Measurements from ENCODE around the gene CTNND2. TPM values are rescaled to one million over a fixed set of nuclear protein-coding genes. Genes with fewer than 3 reads are reported as not detected.

The CTNND2 gene
- total and polyA plus RNA-seq, 10 donors, result 0.93 to 51.0 (median 21.5) TPM

GRCh38 chr5:11853796-11854195 is 50.5 kb downstream of the CTNND2 start:
- 66 to 71% (median 67%) methylated on average over 10 of the region's 10 CpGs for WGBS, 5 donors

DNA sequence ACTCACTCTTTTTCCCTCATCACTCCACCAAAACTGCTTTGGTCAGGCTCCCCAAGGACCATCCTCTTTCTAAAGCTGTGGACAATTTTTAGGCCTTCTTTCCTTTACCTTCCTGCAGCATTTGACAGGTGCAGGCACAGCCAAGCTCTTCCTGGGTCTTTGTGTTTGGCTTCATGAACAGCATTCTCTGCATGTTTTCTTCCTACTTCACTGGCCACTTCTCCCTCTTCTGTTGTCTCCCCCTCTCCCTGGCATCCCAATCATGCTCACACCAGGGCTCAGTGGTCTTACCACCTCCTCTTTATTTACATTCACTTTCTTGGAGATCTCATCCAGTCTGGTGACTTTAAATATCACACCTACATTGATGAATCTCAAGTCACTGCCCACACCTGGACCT is 51.1 kb downstream of the CTNND2 start:
- TF ChIP-seq POLR2AphosphoS5 (IDR thresholded peaks at IDR 0.05) (no peak), POLR2A (IDR thresholded peaks at IDR 0.05) (no peak)
- TF ChIP-seq, protein P1, sequence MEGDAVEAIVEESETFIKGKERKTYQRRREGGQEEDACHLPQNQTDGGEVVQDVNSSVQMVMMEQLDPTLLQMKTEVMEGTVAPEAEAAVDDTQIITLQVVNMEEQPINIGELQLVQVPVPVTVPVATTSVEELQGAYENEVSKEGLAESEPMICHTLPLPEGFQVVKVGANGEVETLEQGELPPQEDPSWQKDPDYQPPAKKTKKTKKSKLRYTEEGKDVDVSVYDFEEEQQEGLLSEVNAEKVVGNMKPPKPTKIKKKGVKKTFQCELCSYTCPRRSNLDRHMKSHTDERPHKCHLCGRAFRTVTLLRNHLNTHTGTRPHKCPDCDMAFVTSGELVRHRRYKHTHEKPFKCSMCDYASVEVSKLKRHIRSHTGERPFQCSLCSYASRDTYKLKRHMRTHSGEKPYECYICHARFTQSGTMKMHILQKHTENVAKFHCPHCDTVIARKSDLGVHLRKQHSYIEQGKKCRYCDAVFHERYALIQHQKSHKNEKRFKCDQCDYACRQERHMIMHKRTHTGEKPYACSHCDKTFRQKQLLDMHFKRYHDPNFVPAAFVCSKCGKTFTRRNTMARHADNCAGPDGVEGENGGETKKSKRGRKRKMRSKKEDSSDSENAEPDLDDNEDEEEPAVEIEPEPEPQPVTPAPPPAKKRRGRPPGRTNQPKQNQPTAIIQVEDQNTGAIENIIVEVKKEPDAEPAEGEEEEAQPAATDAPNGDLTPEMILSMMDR (IDR thresholded peaks at IDR 0.05 in 8 of 11, conservative IDR thresholded peaks at IDR 0.05 in 3 of 11), result no peak

More at GRCh38 chr5:11853796-11854195, 50.5 kb downstream of the CTNND2 start:
- Histone ChIP-seq H3K36me3 (no peaks in the 10 kb centered on the region), H3K27me3 (replicated peaks in 1 of 7) (no peaks in the 10 kb centered on the region), H3K27ac (no peak overlapping the region), H3K4me1 (no peaks in the 10 kb centered on the region), H3K9me3 (peaks cover 0 to 3% (median 0%) of the 10 kb centered on the region in 8 donors), H3K4me3 (no peak overlapping the region)
- DNase-seq, result no peak
- TF ChIP-seq POLR2A (IDR thresholded peaks at IDR 0.05) (no peak), POLR2AphosphoS5 (IDR thresholded peaks at IDR 0.05) (no peak)
- TF ChIP-seq, protein P1 (IDR thresholded peaks at IDR 0.05 in 8 of 11, conservative IDR thresholded peaks at IDR 0.05 in 3 of 11), result no peak
- intact Hi-C loops (cut with DNase I; ENCODE audit: low total_unique reads), result no loop called here

DNA sequence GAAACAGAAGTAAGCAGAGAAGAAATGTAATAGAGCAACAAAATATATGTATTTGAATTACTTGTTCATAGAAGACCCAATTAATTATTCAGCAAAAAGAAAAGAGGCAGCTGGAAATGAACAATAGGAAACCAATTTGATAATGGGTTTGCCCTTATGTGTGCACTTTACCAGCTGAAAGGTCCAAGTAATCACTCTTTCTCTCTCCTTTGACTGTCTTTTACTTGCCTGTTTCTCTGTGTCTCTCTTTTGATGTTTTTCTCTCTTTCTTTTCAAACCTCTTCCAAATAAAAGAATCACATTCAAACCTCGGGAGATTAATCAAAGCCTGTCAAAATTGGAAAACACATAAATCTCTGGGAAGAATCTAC is 51.5 kb downstream of the CTNND2 start:
- H3K4me1 ChIP-seq, result no peaks in the 10 kb centered on the region
- intact Hi-C loops (cut with DNase I; ENCODE audit: low total_unique reads), result no loop called here
- H3K27ac ChIP-seq, result no peak overlapping the region
- WGBS, 5 donors, result 69 to 83% (median 72%) methylated on average over 1 of the region's 1 CpG
- peaks cover 0 to 4% (median 0%) of the 10 kb centered on the region in 8 donors for H3K9me3 ChIP-seq
- no peaks in the 10 kb centered on the region for H3K27me3 ChIP-seq (replicated peaks in 1 of 7)
- H3K36me3 ChIP-seq, result no peaks in the 10 kb centered on the region
- TF ChIP-seq POLR2AphosphoS5 (IDR thresholded peaks at IDR 0.05) (no peak), POLR2A (IDR thresholded peaks at IDR 0.05) (no peak)
- TF ChIP-seq, protein P1 (IDR thresholded peaks at IDR 0.05 in 8 of 11, conservative IDR thresholded peaks at IDR 0.05 in 3 of 11), result no peak
- H3K4me3 ChIP-seq, result no peak overlapping the region
- DNase-seq, result no peak

More for the DNA sequence above, 51.1 kb downstream of the CTNND2 start:
- Histone ChIP-seq H3K27ac (no peak overlapping the region), H3K27me3 (replicated peaks in 1 of 7) (no peaks in the 10 kb centered on the region), H3K9me3 (peaks cover 0 to 4% (median 0%) of the 10 kb centered on the region in 8 donors), H3K4me3 (no peak overlapping the region), H3K36me3 (no peaks in the 10 kb centered on the region), H3K4me1 (no peaks in the 10 kb centered on the region)
- DNase-seq, result no peak
- intact Hi-C loops (cut with DNase I; ENCODE audit: low total_unique reads), result no loop called here

DNA sequence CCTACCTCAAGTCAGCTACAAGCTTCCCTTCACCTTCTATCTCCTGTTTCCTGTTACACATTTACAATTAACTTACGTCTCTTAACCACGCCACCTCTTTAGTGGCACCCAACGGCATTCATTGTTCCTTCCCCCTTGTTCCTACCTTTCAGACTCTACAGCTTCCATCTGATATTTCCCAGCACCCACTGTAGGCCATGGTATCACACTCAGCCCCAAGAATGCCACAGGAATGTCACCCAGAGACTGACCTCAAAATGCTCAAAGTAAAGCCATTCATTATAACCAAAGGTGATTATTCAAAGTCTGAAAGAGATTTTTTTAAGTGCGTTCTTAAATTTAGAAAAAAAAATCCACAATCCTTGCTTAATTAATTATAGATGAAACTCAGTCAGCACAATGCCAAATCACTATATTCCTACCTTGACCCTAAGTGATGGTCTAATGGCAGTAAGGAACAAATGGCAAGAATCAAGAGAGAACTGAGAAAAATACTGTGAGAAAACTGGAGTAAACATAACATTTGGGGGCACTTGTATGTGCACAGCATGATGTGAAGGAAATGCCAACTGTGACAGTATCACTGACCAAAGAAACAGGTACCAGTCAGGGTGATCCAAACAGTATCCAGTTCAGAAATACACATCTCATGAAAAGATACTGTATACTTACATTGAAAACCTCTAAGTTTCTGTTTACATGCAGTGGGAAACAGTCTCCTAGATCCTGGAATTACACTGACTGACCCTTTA is 52.1 kb downstream of the CTNND2 start:
- Histone ChIP-seq H3K4me1 (no peaks in the 10 kb centered on the region), H3K36me3 (no peaks in the 10 kb centered on the region), H3K9me3 (peaks cover 0 to 4% (median 0%) of the 10 kb centered on the region in 8 donors), H3K27me3 (replicated peaks in 1 of 7) (no peaks in the 10 kb centered on the region), H3K4me3 (no peak overlapping the region), H3K27ac (no peak overlapping the region)
- WGBS, 5 donors, result 46 to 54% (median 51%) methylated on average over 4 of the region's 4 CpGs
- no peak for TF ChIP-seq POLR2AphosphoS5 (IDR thresholded peaks at IDR 0.05)
- TF ChIP-seq, protein P1 (IDR thresholded peaks at IDR 0.05 in 8 of 11, conservative IDR thresholded peaks at IDR 0.05 in 3 of 11), result no peak
- TF ChIP-seq POLR2A (IDR thresholded peaks at IDR 0.05), result no peak
- intact Hi-C loops (cut with DNase I; ENCODE audit: low total_unique reads), result no loop called here
- DNase-seq, result no peak
